ENCODE results near the gene CACNA1H.

The CACNA1H gene

DNA sequence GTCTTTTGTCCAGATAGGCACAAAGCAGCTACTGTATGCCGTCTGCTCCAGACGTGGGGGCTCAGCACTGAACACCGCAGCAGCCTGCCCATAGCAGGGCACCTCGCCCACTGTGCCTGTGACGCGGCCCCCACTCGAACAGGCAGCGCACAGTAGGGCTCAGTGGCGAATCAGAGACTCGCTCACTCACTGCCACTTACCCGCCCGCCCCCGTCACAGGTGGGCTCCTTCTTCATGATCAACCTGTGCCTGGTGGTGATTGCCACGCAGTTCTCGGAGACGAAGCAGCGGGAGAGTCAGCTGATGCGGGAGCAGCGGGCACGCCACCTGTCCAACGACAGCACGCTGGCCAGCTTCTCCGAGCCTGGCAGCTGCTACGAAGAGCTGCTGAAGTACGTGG lies 48.5 kb downstream of the CACNA1H start:
- Histone ChIP-seq H3K4me3 (ENCODE audit: insufficient read depth in 1 of 2, low read depth in 1 of 2, low read length in 2 of 2) (no peak overlapping the region), H3K4me1 (ENCODE audit: control insufficient read depth, insufficient read depth, low read depth, low read length) (no peaks in the 10 kb centered on the region), H3K27ac (ENCODE audit: low read length, poor library complexity, severe bottlenecking) (no peak overlapping the region), H2BK120ac (ENCODE audit: low read depth, low read length) (no peak overlapping the region), H2AFZ (ENCODE audit: low read depth, low read length) (no peak overlapping the region), H3K4me2 (ENCODE audit: low read length, poor library complexity, severe bottlenecking) (no peak overlapping the region), H2BK15ac (ENCODE audit: low read depth, poor library complexity, severe bottlenecking) (no peak overlapping the region), H3K9ac (ENCODE audit: low read length) (no peak overlapping the region), H3K79me1 (replicated peaks; ENCODE audit: low read length, poor library complexity, severe bottlenecking) (no peaks in the 10 kb centered on the region), H4K8ac (ENCODE audit: low read length) (no peak overlapping the region), H2AK5ac (ENCODE audit: low read length, severe bottlenecking) (no peak overlapping the region), H3K18ac (ENCODE audit: low read depth in 1 of 2, low read length in 2 of 2) (no peak overlapping the region), H3K36me3 (ENCODE audit: control insufficient read depth in 1 of 2, insufficient read depth in 2 of 2, low read depth in 1 of 2, low read length in 2 of 2) (peaks cover 0 to 2% of the 10 kb centered on the region in 2 experiments), H3K4ac (ENCODE audit: low read depth in 1 of 2, low read length in 2 of 2) (no peak overlapping the region), H3K23ac (ENCODE audit: low read length in 2 of 2) (no peak overlapping the region), H2BK12ac (ENCODE audit: low read length in 2 of 2) (no peak overlapping the region), H2BK5ac (ENCODE audit: low read depth, low read length, poor library complexity, severe bottlenecking) (no peak overlapping the region), H4K91ac (ENCODE audit: low read length) (no peak overlapping the region), H3K9me3 (ENCODE audit: control insufficient read depth, low read length) (no peaks in the 10 kb centered on the region), H3K14ac (ENCODE audit: low read length in 2 of 2) (no peak overlapping the region), H3K27me3 (ENCODE audit: control insufficient read depth in 1 of 2, insufficient read depth in 1 of 2, low read length in 2 of 2) (peaks cover 5 to 12% of the 10 kb centered on the region in 2 experiments)
- DNase-seq, result no peak
- WGBS, result 90% methylated on average over 22 of the region's 25 CpGs

DNA sequence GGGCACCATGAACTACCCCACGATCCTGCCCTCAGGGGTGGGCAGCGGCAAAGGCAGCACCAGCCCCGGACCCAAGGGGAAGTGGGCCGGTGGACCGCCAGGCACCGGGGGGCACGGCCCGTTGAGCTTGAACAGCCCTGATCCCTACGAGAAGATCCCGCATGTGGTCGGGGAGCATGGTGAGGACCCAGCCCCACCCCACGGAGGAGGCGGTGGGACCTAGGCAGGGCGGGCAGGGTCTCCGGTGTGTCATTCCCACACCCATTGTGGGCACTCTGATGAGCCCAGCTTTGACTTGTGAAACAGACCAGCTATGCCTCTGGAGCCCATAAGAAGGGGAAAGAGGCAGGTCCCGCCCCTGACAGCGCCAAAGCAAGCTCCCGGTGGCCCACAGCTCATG lies 49.4 kb downstream of the CACNA1H start:
- no peak overlapping the region for H4K91ac ChIP-seq (ENCODE audit: low read length)
- no peaks in the 10 kb centered on the region for H3K4me1 ChIP-seq (ENCODE audit: control insufficient read depth, insufficient read depth, low read depth, low read length)
- no peak overlapping the region for H3K9ac ChIP-seq (ENCODE audit: low read length)
- WGBS, result 90% methylated on average over 18 of the region's 18 CpGs
- no peak overlapping the region for H2BK120ac ChIP-seq (ENCODE audit: low read depth, low read length)
- H3K4me3 ChIP-seq (ENCODE audit: insufficient read depth in 1 of 2, low read depth in 1 of 2, low read length in 2 of 2), result no peak overlapping the region
- DNase-seq, result no peak
- H3K36me3 ChIP-seq (ENCODE audit: control insufficient read depth in 1 of 2, insufficient read depth in 2 of 2, low read depth in 1 of 2, low read length in 2 of 2), result peaks cover 0 to 2% of the 10 kb centered on the region in 2 experiments
- H2AK5ac ChIP-seq (ENCODE audit: low read length, severe bottlenecking), result no peak overlapping the region
- H3K9me3 ChIP-seq (ENCODE audit: control insufficient read depth, low read length), result no peaks in the 10 kb centered on the region
- H3K27me3 ChIP-seq (ENCODE audit: control insufficient read depth in 1 of 2, insufficient read depth in 1 of 2, low read length in 2 of 2), result peaks cover 5 to 6% of the 10 kb centered on the region in 2 experiments
- H3K18ac ChIP-seq (ENCODE audit: low read depth in 1 of 2, low read length in 2 of 2), result no peak overlapping the region
- no peak overlapping the region for H3K4me2 ChIP-seq (ENCODE audit: low read length, poor library complexity, severe bottlenecking)
- no peak overlapping the region for H3K27ac ChIP-seq (ENCODE audit: low read length, poor library complexity, severe bottlenecking)
- no peak overlapping the region for H3K23ac ChIP-seq (ENCODE audit: low read length in 2 of 2)
- H3K4ac ChIP-seq (ENCODE audit: low read depth in 1 of 2, low read length in 2 of 2), result no peak overlapping the region
- H3K79me1 ChIP-seq (replicated peaks; ENCODE audit: low read length, poor library complexity, severe bottlenecking), result no peaks in the 10 kb centered on the region
- no peak overlapping the region for H2AFZ ChIP-seq (ENCODE audit: low read depth, low read length)
- H4K8ac ChIP-seq (ENCODE audit: low read length), result no peak overlapping the region
- no peak overlapping the region for H2BK12ac ChIP-seq (ENCODE audit: low read length in 2 of 2)
- no peak overlapping the region for H2BK5ac ChIP-seq (ENCODE audit: low read depth, low read length, poor library complexity, severe bottlenecking)
- H2BK15ac ChIP-seq (ENCODE audit: low read depth, poor library complexity, severe bottlenecking), result no peak overlapping the region
- H3K14ac ChIP-seq (ENCODE audit: low read length in 2 of 2), result no peak overlapping the region

DNA sequence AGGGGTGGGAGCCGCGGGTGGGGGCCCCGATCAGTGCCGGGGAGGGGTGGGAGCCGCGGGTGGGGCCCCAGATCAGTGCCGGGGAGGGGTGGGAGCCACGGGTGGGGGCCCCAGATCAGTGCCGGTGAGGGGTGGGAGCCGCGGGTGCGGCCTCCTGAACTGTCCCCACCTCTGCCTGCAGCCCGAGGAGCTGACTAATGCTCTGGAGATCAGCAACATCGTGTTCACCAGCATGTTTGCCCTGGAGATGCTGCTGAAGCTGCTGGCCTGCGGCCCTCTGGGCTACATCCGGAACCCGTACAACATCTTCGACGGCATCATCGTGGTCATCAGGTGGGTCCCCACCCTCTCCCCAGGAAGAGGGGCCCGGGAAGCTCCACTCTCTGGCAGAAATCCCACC lies 52.0 kb downstream of the CACNA1H start:
- WGBS, result 93% methylated on average over 14 of the region's 21 CpGs
- Histone ChIP-seq H3K27me3 (ENCODE audit: control insufficient read depth in 1 of 2, insufficient read depth in 1 of 2, low read length in 2 of 2) (peaks cover 0 to 3% of the 10 kb centered on the region in 2 experiments), H3K79me1 (replicated peaks; ENCODE audit: low read length, poor library complexity, severe bottlenecking) (no peaks in the 10 kb centered on the region), H3K4me2 (ENCODE audit: low read length, poor library complexity, severe bottlenecking) (no peak overlapping the region), H3K23ac (ENCODE audit: low read length in 2 of 2) (no peak overlapping the region), H3K14ac (ENCODE audit: low read length in 2 of 2) (no peak overlapping the region), H2AK5ac (ENCODE audit: low read length, severe bottlenecking) (no peak overlapping the region), H2AFZ (ENCODE audit: low read depth, low read length) (no peak overlapping the region), H3K4ac (ENCODE audit: low read depth in 1 of 2, low read length in 2 of 2) (no peak overlapping the region), H3K18ac (ENCODE audit: low read depth in 1 of 2, low read length in 2 of 2) (no peak overlapping the region), H2BK120ac (ENCODE audit: low read depth, low read length) (no peak overlapping the region), H3K27ac (ENCODE audit: low read length, poor library complexity, severe bottlenecking) (no peak overlapping the region), H4K8ac (ENCODE audit: low read length) (no peak overlapping the region), H3K4me3 (ENCODE audit: insufficient read depth in 1 of 2, low read depth in 1 of 2, low read length in 2 of 2) (no peak overlapping the region), H4K91ac (ENCODE audit: low read length) (no peak overlapping the region), H3K9ac (ENCODE audit: low read length) (no peak overlapping the region), H2BK12ac (ENCODE audit: low read length in 2 of 2) (no peak overlapping the region), H3K36me3 (ENCODE audit: control insufficient read depth in 1 of 2, insufficient read depth in 2 of 2, low read depth in 1 of 2, low read length in 2 of 2) (peaks cover 0 to 2% of the 10 kb centered on the region in 2 experiments), H3K9me3 (ENCODE audit: control insufficient read depth, low read length) (no peaks in the 10 kb centered on the region), H3K4me1 (ENCODE audit: control insufficient read depth, insufficient read depth, low read depth, low read length) (no peaks in the 10 kb centered on the region), H2BK5ac (ENCODE audit: low read depth, low read length, poor library complexity, severe bottlenecking) (no peak overlapping the region), H2BK15ac (ENCODE audit: low read depth, poor library complexity, severe bottlenecking) (no peak overlapping the region)
- DNase-seq, result no peak

- Histone ChIP-seq H3K18ac (ENCODE audit: low read depth in 1 of 2, low read length in 2 of 2) (no peak overlapping the region), H3K27ac (ENCODE audit: low read length, poor library complexity, severe bottlenecking) (no peak overlapping the region), H2AK5ac (ENCODE audit: low read length, severe bottlenecking) (no peak overlapping the region), H2BK12ac (ENCODE audit: low read length in 2 of 2) (no peak overlapping the region), H2BK15ac (ENCODE audit: low read depth, poor library complexity, severe bottlenecking) (no peak overlapping the region), H3K9me3 (ENCODE audit: control insufficient read depth, low read length) (no peaks in the 10 kb centered on the region), H3K14ac (ENCODE audit: low read length in 2 of 2) (no peak overlapping the region), H3K79me1 (replicated peaks; ENCODE audit: low read length, poor library complexity, severe bottlenecking) (no peaks in the 10 kb centered on the region), H3K36me3 (ENCODE audit: control insufficient read depth in 1 of 2, insufficient read depth in 2 of 2, low read depth in 1 of 2, low read length in 2 of 2) (peaks cover 0 to 2% of the 10 kb centered on the region in 2 experiments), H2BK5ac (ENCODE audit: low read depth, low read length, poor library complexity, severe bottlenecking) (no peak overlapping the region), H2AFZ (ENCODE audit: low read depth, low read length) (no peak overlapping the region), H4K91ac (ENCODE audit: low read length) (no peak overlapping the region), H3K4ac (ENCODE audit: low read depth in 1 of 2, low read length in 2 of 2) (no peak overlapping the region), H3K4me1 (ENCODE audit: control insufficient read depth, insufficient read depth, low read depth, low read length) (no peaks in the 10 kb centered on the region), H3K23ac (ENCODE audit: low read length in 2 of 2) (no peak overlapping the region), H3K9ac (ENCODE audit: low read length) (no peak overlapping the region), H3K4me2 (ENCODE audit: low read length, poor library complexity, severe bottlenecking) (no peak overlapping the region), H4K8ac (ENCODE audit: low read length) (no peak overlapping the region), H2BK120ac (ENCODE audit: low read depth, low read length) (no peak overlapping the region), H3K27me3 (ENCODE audit: control insufficient read depth in 1 of 2, insufficient read depth in 1 of 2, low read length in 2 of 2) (peaks cover 0 to 3% of the 10 kb centered on the region in 2 experiments), H3K4me3 (ENCODE audit: insufficient read depth in 1 of 2, low read depth in 1 of 2, low read length in 2 of 2) (no peak overlapping the region)
- DNase-seq, result no peak
- WGBS, result 78% methylated on average over 9 of the region's 9 CpGs
These were observed 53.4 kb downstream of the CACNA1H start for GRCh38 chr16:1206326-1206725.
